ENCODE measurements around the gene LSM3.
"Not testable (repeated sequence)": the region's sequence is repeated elsewhere in the genome, so short reads cannot be mapped to it uniquely, and the experiment has no call there.

Gene LSM3

GRCh38 chr3:14223595-14223994 is 45.0 kb downstream of the LSM3 start:
- no peak for DNase-seq

DNA sequence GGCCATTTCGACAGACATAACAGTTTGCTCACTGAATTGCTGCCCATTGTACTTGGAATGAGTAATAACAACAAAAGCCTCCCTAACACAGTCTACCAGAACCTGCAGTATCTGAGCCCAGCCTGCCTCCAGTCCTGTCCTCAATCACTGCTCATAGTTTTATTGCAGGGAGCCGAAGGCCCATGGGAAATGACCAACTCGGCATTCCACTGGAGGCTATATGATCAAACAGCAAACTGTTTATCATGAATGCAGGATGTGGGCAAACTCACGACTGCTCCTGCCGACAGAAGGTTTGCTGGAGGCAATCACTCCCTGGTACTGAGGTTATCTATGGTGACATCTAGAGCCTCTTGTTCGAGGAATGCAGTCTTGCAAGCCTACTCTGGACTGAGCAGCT is 46.3 kb downstream of the LSM3 start:
- DNase-seq, result no peak

DNA sequence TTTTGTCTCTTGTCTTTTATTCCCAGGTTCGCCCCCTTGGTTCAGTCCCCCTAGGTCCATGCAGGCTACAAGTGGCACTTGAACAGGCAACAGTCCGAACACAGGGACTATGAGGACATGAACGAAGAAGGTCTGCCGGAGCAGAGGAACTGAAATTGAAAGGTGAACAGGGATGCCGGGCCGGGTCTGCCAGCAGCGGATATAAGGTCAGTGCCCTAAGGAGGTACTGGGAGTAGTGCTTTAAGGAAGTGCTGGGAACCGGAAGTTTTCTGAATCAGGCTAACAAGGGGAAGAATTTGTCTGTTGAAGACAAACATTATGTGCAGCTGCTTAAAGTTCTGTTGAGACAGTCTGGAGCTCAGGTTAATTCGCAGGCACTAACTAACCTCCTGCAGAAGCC is 46.8 kb downstream of the LSM3 start:
- no peak for DNase-seq

GRCh38 chr3:14226351-14226750 is 47.7 kb downstream of the LSM3 start:
- not testable (repeated sequence) for DNase-seq

GRCh38 chr3:14227856-14228255 is 49.2 kb downstream of the LSM3 start:
- DNase-seq, result no peak

DNA sequence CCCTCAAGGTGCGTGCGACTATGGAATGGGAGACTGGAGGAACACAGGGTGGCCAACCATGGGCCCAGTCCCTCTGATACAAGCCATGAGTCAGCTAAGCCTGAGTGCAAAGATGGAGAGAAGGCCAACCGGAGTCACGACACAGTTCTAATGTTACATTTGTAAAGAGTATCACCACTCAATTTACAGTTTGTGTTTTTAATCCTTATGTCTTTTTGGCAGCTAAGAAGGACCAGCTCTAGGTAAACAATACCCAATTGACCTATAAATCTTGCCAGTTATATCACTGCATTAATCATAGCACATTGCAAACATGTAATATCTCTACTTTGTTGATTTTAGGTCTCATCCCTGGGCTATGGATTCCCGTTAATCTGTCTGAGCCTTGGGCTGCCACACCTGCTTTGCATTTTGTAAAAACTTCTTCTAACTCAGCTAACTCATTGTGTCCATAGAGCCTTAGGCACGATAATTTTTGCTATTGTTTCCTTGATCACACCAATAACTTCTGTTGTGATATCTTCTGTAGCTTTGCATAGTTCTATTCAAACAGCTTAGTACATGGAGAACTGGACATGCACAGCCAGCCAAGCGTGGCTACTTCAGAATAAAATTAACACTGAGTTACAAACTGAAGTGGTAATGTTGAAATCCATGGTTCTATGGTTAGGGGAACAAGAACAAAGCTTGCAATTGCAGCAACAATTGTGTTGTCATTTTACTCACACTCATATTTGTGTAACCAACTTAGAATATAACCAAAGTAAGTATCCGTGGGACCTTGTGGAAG is 50.3 kb downstream of the LSM3 start:
- no peak for DNase-seq

- DNase-seq, result not testable (repeated sequence)
These were observed 51.1 kb downstream of the LSM3 start for GRCh38 chr3:14229695-14230094.

- no peak for DNase-seq
These were observed 52.1 kb downstream of the LSM3 start for GRCh38 chr3:14230729-14231128.

DNA sequence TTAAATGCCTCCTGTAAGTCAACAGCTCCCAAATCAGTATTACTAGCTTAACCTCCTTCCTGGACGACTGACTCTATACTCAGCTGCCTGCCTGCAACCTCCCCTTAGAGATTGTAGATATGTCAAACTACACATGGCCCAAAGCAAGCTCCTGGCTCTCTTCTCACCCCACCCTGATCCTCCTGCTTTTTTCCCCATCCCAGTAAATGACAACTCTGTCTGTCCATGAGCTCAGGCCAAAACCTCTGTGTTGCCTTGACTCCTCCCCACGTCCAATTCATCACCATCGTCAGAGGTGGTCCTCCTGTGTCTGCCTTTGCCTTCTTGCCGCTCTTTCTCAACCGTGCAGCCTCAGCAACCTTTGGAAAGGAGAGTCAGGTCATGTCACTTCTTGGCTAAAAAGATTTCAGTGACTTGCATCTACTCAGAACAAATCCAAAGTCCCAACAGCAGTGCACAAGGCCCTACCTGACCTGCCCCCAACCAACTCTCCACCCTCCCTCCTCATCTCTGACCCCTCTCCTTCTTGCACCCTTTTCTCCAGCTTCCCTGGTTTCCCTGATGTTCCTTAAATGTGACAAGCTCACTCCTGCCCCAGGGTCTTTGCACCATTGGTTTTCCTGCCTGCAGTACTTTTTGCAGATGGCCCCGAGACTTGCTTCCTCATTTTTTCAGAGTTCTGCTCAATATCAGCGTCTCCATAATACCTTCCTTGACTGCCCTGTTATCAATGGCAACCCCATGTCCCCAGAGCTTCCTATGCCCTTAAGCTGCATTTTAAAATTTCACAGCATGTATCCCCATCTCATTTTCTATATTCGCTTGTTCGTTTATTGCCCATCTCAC is 52.8 kb downstream of the LSM3 start:
- DNase-seq, result no peak

DNA sequence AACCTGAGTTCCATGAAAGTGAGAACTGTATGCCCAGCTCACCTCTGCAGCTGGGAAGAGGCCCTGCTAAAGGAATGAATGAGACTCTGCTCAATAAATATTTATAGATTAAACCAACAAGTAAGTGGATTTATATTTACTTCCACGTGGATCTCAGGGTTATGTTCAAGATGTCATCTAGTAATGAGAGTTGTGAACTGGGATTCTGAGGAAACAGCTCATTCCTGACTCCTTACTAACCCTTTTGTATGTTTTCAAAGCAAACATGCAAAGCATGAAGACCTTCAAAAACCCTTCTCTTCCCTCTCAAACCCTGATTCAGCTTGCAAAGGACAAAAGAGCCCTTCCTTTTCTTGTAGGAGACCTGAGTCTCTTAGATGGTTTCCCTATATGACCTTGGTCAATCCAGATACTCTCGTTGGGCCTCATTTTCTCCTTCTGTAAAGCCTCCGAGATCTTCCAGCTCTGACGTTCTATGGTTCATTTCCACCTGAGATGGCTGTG is 53.4 kb downstream of the LSM3 start:
- DNase-seq, result no peak

DNA sequence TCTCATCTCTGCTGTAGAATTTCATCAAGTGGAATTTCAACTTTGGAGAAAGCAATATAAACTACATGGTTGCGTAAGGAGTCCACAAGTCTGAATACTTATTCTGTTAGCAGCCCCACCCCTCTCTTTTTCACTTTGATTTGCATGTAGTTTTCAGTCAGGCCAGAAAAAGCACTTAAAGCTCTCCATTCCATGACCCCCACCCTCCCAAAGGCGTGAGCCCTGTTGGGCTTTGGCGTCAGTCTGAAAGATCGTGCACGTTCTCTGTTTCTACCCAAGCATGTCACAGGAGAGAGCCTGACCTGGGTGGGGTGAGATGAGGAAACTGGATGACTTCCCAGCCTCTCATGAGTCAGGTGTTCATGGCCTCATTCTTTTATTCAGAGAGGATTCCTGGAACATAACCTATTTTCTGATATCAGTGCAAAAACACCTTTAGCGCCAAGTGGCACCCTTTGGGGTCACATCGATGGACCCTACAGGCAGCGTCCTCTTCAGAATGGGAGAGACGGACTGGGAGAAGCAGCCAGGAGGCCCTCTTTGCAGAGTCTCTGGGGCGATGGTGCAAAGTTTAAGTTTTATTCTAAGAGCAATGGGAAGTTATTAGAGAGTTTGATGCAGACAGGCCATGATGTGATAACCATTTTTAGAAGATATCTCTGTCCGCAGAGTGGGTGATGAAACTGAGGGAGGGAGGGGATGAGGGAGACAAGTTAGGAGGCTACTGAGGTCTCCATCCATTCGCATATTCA is 55.8 kb downstream of the LSM3 start:
- DNase-seq, result no peak

DNA sequence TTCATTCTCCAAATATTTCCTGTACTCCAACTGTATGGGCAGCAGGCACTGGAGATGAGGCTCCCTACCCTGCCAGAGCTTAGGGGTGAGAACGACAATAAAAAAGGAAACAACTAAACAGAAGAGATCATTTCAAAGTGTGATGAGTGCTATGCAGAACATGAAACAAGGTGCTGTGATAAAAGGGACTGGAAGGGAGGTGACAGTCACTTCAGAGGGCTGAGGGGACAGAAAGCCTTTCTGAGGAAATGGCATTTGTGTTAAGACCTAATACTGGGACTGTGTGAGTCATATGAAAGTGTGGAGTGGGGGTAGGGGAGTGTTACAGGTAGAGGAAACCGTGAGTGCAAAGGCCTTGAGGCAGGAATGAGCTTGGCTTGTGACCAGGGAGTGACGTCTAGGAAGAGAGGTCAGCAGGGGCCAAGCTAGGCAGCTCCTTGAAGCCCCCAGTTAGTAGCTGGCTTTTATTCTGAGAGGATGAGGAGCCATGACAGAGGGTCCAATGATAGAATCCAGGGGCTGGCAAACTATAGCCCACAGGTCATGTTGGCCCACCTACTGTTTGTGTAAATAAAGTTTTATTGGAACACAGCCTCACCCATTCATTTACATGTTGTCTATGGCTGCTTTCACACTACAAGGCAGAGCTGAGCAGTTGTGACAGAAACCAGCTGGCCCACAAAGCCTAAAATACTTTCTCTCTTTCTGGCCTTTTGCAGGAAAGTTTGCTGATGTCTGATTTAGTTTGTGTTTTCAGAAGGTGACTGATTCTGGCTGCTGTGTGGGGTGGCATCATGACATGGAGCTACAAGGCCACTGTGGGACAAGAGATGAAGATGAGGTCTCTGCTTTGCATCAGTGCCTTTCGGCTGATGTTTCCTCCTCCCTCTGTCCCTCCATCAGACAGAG is 56.6 kb downstream of the LSM3 start:
- no peak for DNase-seq

GRCh38 chr3:14235912-14236295 is 57.3 kb downstream of the LSM3 start:
- DNase-seq, result no peak

- DNase-seq, result no peak
These were observed 58.3 kb downstream of the LSM3 start for GRCh38 chr3:14236902-14237301.

DNA sequence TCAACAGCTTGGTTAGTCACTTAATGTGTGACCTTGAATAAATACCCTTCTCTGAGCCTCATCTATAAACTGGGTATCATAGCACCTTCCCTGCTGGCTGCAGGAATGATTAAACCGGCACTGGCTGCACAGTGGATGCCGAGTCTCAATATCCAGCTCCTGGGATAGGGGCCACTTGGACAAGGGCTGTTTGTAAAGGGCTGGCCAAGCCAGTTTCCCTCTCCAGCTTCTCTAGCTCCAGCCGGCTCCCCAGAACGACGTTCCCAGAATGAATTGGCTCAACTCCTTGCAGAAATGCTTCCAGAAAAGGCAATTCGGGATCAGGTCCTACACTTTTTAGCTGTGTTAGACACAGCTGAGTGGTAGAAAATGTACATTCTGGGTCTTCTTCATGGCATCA is 58.8 kb downstream of the LSM3 start:
- no peak for DNase-seq

- no peak for DNase-seq
These were observed 59.7 kb downstream of the LSM3 start for GRCh38 chr3:14238356-14238755.

- no peak for DNase-seq
These were observed 60.3 kb downstream of the LSM3 start for GRCh38 chr3:14238930-14239329.

- DNase-seq, result no peak
These were observed 61.3 kb downstream of the LSM3 start for GRCh38 chr3:14239940-14240339.

DNA sequence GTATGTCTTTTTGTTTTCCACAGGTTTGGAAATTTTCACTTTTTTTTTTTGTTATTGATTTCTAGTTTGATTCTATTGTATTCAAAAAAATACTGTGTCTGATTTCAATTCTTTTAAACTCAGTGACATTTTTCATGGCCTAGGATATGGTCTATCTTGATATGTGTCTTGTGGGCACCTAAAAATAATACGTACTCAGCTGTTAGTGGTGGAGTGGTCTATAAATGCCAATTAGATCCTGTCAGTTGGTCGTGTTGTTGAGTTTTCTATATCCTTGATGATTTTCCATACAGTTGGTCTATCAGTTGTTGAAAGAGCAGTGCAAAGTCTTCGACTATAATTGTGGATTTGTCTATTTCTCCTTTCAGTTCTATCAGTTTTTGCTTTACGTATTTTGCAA is 61.7 kb downstream of the LSM3 start:
- no peak for DNase-seq

DNA sequence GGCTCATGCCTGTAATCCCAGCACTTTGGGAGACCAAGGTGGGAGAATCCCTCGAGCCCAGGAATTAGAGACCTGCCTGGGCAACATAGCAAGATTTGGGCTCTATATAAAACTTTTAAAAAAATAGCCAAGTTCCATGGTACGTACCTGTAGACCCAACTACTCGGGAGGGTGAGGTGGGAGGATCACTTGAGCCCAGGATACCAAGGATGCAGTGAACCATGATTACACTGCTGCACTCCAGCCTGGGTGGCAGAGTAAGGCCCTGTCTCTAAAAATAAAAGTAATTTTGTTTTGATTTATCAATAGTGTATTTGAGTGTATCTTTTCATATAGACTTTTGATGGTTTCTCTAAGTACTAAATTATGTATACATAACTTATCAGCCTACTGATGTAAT is 63.1 kb downstream of the LSM3 start:
- no peak for DNase-seq

- DNase-seq, result no peak
These were observed 64.1 kb downstream of the LSM3 start for GRCh38 chr3:14242490-14243311.

All from stimulated activated CD4-positive, alpha-beta T cell treated with anti-CD3 and anti-CD28 coated beads, Interleukin-2, amount 100 ng/mL, for 24 hours (primary cell).